ENCODE data around the gene DDC. TPM values are rescaled to one million over a fixed set of nuclear protein-coding genes. Genes with fewer than 3 reads are reported as not detected.

The DDC gene
- total and polyA plus RNA-seq, 4 donors, result 27.2 to 74.9 (median 58.6) TPM

DNA sequence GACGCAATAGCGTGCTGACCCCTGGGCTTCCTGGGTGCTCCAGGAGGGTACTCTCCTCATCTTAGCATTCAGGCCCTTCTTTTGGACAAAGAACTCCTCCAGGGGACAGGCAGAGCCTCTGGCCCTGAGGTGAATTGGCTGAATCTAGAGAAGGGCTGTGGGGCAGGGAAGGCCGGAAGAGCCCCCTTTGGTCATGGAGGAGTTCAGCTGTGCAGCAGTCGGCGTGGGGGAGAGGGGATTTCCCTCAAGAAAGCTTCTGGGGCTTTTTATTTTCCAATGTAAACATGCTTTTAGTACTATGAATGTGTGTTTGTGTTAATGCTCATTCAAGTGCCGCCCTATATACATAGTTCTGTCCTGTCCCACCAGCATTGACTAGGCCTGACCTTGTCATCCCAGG, 153.9 kb downstream of the DDC start:
- TF ChIP-seq FOXA2 (IDR thresholded peaks at IDR 0.05) (no peak), GABPA (IDR thresholded peaks at IDR 0.05 in 1 of 2, conservative IDR thresholded peaks at IDR 0.05 in 1 of 2) (no peak), FOXA1 (IDR thresholded peaks at IDR 0.05) (no peak)
- TF ChIP-seq, protein P1, sequence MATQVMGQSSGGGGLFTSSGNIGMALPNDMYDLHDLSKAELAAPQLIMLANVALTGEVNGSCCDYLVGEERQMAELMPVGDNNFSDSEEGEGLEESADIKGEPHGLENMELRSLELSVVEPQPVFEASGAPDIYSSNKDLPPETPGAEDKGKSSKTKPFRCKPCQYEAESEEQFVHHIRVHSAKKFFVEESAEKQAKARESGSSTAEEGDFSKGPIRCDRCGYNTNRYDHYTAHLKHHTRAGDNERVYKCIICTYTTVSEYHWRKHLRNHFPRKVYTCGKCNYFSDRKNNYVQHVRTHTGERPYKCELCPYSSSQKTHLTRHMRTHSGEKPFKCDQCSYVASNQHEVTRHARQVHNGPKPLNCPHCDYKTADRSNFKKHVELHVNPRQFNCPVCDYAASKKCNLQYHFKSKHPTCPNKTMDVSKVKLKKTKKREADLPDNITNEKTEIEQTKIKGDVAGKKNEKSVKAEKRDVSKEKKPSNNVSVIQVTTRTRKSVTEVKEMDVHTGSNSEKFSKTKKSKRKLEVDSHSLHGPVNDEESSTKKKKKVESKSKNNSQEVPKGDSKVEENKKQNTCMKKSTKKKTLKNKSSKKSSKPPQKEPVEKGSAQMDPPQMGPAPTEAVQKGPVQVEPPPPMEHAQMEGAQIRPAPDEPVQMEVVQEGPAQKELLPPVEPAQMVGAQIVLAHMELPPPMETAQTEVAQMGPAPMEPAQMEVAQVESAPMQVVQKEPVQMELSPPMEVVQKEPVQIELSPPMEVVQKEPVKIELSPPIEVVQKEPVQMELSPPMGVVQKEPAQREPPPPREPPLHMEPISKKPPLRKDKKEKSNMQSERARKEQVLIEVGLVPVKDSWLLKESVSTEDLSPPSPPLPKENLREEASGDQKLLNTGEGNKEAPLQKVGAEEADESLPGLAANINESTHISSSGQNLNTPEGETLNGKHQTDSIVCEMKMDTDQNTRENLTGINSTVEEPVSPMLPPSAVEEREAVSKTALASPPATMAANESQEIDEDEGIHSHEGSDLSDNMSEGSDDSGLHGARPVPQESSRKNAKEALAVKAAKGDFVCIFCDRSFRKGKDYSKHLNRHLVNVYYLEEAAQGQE (IDR thresholded peaks at IDR 0.05), result no peak
- Histone ChIP-seq H3K9me3 (ENCODE audit: control insufficient read depth in 4 of 4, low read length in 3 of 4) (no peaks in the 10 kb centered on the region), H3K27me3 (ENCODE audit: control insufficient read depth in 4 of 4, insufficient read depth in 4 of 4, low read length in 3 of 4) (no peaks in the 10 kb centered on the region), H3K9ac (ENCODE audit: low read depth in 1 of 2, low read length in 2 of 2) (no peak overlapping the region), H3K4me1 (ENCODE audit: control insufficient read depth in 4 of 4, insufficient read depth in 4 of 4, low read length in 3 of 4) (no peaks in the 10 kb centered on the region), H3K36me3 (ENCODE audit: control insufficient read depth in 4 of 4, insufficient read depth in 3 of 4, low read depth in 1 of 4, low read length in 3 of 4) (no peaks in the 10 kb centered on the region), H3K4me3 (ENCODE audit: low read depth in 1 of 3, low read length in 3 of 3) (no peak overlapping the region), H3K27ac (ENCODE audit: low read depth in 1 of 2, low read length in 2 of 2) (no peak overlapping the region)
- no peak for DNase-seq (ENCODE audit: low spot score)
- 91% methylated on average over 6 of the region's 6 CpGs for WGBS

- Histone ChIP-seq H3K27me3 (ENCODE audit: control insufficient read depth in 4 of 4, insufficient read depth in 4 of 4, low read length in 3 of 4) (peaks cover 0 to 5% (median 0%) of the 10 kb centered on the region in 4 donors), H3K9ac (ENCODE audit: low read depth in 1 of 2, low read length in 2 of 2) (no peak overlapping the region), H3K4me1 (ENCODE audit: control insufficient read depth in 4 of 4, insufficient read depth in 4 of 4, low read length in 3 of 4) (no peaks in the 10 kb centered on the region), H3K4me3 (ENCODE audit: low read depth in 1 of 3, low read length in 3 of 3) (no peak overlapping the region), H3K36me3 (ENCODE audit: control insufficient read depth in 4 of 4, insufficient read depth in 3 of 4, low read depth in 1 of 4, low read length in 3 of 4) (no peaks in the 10 kb centered on the region), H3K9me3 (ENCODE audit: control insufficient read depth in 4 of 4, low read length in 3 of 4) (no peaks in the 10 kb centered on the region), H3K27ac (ENCODE audit: low read depth in 1 of 2, low read length in 2 of 2) (no peak overlapping the region)
- no peak for DNase-seq (ENCODE audit: low spot score)
- TF ChIP-seq, protein P2, sequence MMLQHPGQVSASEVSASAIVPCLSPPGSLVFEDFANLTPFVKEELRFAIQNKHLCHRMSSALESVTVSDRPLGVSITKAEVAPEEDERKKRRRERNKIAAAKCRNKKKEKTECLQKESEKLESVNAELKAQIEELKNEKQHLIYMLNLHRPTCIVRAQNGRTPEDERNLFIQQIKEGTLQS (IDR thresholded peaks at IDR 0.05), result no peak
- TF ChIP-seq RXRA (IDR thresholded peaks at IDR 0.05) (no peak), HNF4G (IDR thresholded peaks at IDR 0.05) (no peak), JUND (IDR thresholded peaks at IDR 0.05) (no peak), HNF4A (conservative IDR thresholded peaks at IDR 0.05) (no peak), TAF1 (conservative IDR thresholded peaks at IDR 0.05) (no peak), FOXA2 (IDR thresholded peaks at IDR 0.05) (no peak), GABPA (IDR thresholded peaks at IDR 0.05 in 1 of 2, conservative IDR thresholded peaks at IDR 0.05 in 1 of 2) (no peak), RAD21 (IDR thresholded peaks at IDR 0.05) (no peak), CTCF (IDR thresholded peaks at IDR 0.05; ENCODE audit: low read depth, low read length, missing input control) (no peak), ZBTB33 (IDR thresholded peaks at IDR 0.05) (no peak), YY1 (IDR thresholded peaks at IDR 0.05) (no peak), EGR1 (IDR thresholded peaks at IDR 0.05; ENCODE audit: low read depth in 2 of 2) (no peak), NR2F2 (IDR thresholded peaks at IDR 0.05) (no peak), FOXA1 (IDR thresholded peaks at IDR 0.05) (no peak), SP1 (IDR thresholded peaks at IDR 0.05) (no peak)
- TF ChIP-seq, protein P3, sequence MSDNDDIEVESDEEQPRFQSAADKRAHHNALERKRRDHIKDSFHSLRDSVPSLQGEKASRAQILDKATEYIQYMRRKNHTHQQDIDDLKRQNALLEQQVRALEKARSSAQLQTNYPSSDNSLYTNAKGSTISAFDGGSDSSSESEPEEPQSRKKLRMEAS (IDR thresholded peaks at IDR 0.05), result no peak
- TF ChIP-seq, protein P1 (IDR thresholded peaks at IDR 0.05), result no peak
- WGBS, result 84% methylated on average over 17 of the region's 17 CpGs
Observed at GRCh38 chr7:50409856-50410745, 155.1 kb downstream of the DDC start.
